ENCODE measurements around the gene DRAXIN. TPM values are rescaled to one million over a fixed set of nuclear protein-coding genes. Genes with fewer than 3 reads are reported as not detected.

The DRAXIN gene
- total and polyA plus RNA-seq, 11 donors: 0.03 to 0.29 (median 0.10) TPM; not detected in 4

GRCh38 chr1:11658542-11658941 lies 33.0 kb upstream of the DRAXIN start:
- peaks cover 0 to 15% (median 0%) of the 10 kb centered on the region in 9 donors for H3K27me3 ChIP-seq
- no peak for ATAC-seq
- H3K4me3 ChIP-seq: no peak overlapping the region
- peaks cover 2 to 22% (median 9%) of the 10 kb centered on the region in 12 donors for H3K4me1 ChIP-seq
- 82 to 93% (median 87%) methylated on average over 8 to 23 of the region's 23 CpGs for WGBS, 4 donors
- no peak overlapping the region for H3K27ac ChIP-seq
- TF ChIP-seq CTCF (IDR thresholded peaks at IDR 0.05) (no peak), POLR2A (IDR thresholded peaks at IDR 0.05) (no peak)
- no peak for DNase-seq
- H3K36me3 ChIP-seq: peaks cover 0 to 48% (median 20%) of the 10 kb centered on the region in 9 donors
- H3K9me3 ChIP-seq: no peaks in the 10 kb centered on the region
- intact Hi-C loops (cut with DNase I): no loop called here

GRCh38 chr1:11659748-11660147 lies 31.8 kb upstream of the DRAXIN start:
- Histone ChIP-seq H3K9me3 (no peaks in the 10 kb centered on the region), H3K27ac (no peak overlapping the region), H3K4me1 (peaks cover 2 to 26% (median 10%) of the 10 kb centered on the region in 12 donors), H3K4me3 (no peak overlapping the region), H3K27me3 (peaks cover 0 to 11% (median 0%) of the 10 kb centered on the region in 9 donors), H3K36me3 (peaks cover 0 to 48% (median 20%) of the 10 kb centered on the region in 9 donors)
- intact Hi-C loops (cut with DNase I): loop anchor here in 3 of 10 donors (5.0 kb wide), 2 partner anchors 58 to 63 kb away; no protein-coding TSS in a partner anchor
- 73 to 80% (median 80%) methylated on average over 4 of the region's 4 CpGs for WGBS, 4 donors
- no peak for ATAC-seq
- TF ChIP-seq POLR2A (IDR thresholded peaks at IDR 0.05): no peak
- no peak for TF ChIP-seq CTCF (IDR thresholded peaks at IDR 0.05)
- no peak for DNase-seq

- no peak overlapping the region for H3K4me3 ChIP-seq
- no peak for ATAC-seq
- WGBS, 4 donors: 91 to 92% (median 91%) methylated on average over 17 of the region's 17 CpGs
- DNase-seq: no peak
- peaks cover 0 to 17% (median 3%) of the 10 kb centered on the region in 12 donors for H3K4me1 ChIP-seq
- H3K27ac ChIP-seq: no peak overlapping the region
- no peak for TF ChIP-seq POLR2A (IDR thresholded peaks at IDR 0.05)
- TF ChIP-seq CTCF (IDR thresholded peaks at IDR 0.05): no peak
- intact Hi-C loops (cut with DNase I): loop anchor here in 3 of 10 donors (5.0 kb wide), 2 partner anchors 56 to 61 kb away; no protein-coding TSS in a partner anchor
- H3K9me3 ChIP-seq: no peaks in the 10 kb centered on the region
- H3K27me3 ChIP-seq: no peaks in the 10 kb centered on the region
- peaks cover 0 to 48% (median 20%) of the 10 kb centered on the region in 9 donors for H3K36me3 ChIP-seq
Measured at GRCh38 chr1:11661103-11661502, 30.4 kb upstream of the DRAXIN start.

GRCh38 chr1:11664336-11665065 lies 27.0 kb upstream of the DRAXIN start:
- no peaks in the 10 kb centered on the region for H3K27me3 ChIP-seq
- no peaks in the 10 kb centered on the region for H3K9me3 ChIP-seq
- DNase-seq (peak in 3 of 5 donors; percentile 39 to 77 (median 51)), ATAC-seq (peak in 3 of 4 donors; percentile 24 to 42 (median 41))
- intact Hi-C loops (cut with DNase I): loop anchor here in 4 of 10 donors (1.0 to 5.0 kb wide), 3 partner anchors 53 to 58 kb away; no protein-coding TSS in a partner anchor
- peaks cover 0 to 18% (median 5%) of the 10 kb centered on the region in 12 donors for H3K4me1 ChIP-seq
- TF ChIP-seq POLR2A (IDR thresholded peaks at IDR 0.05): no peak
- TF ChIP-seq CTCF (IDR thresholded peaks at IDR 0.05): peak in 3 of 12 donors; percentile 4 to 20 (median 20)
- H3K36me3 ChIP-seq: peaks cover 0 to 28% (median 13%) of the 10 kb centered on the region in 9 donors
- H3K27ac ChIP-seq: peak overlapping the region; percentile 15 to 92 (median 68)
- WGBS, 4 donors: 1 to 8% (median 1%) methylated on average over 6 to 66 of the region's 66 CpGs
- peak overlapping the region; percentile 28 to 82 (median 66) for H3K4me3 ChIP-seq

All from heart left ventricle (tissue), 16 donors.